ENCODE data around the gene GRWD1. TPM values are rescaled to one million over a fixed set of nuclear protein-coding genes. Genes with fewer than 3 reads are reported as not detected.

The GRWD1 gene
- total RNA-seq, 1 donor from 2014 or later: 10.6 TPM

GRCh38 chr19:48454150-48454730 lies 8.5 kb downstream of the GRWD1 start:
- Histone ChIP-seq H3K27ac (no peak overlapping the region), H2AFZ (replicated peaks) (no peak overlapping the region), H4K20me1 (ENCODE audit: low read depth) (no peaks in the 10 kb centered on the region), H3K79me2 (ENCODE audit: low read depth) (no peaks in the 10 kb centered on the region), H3K9me3 (ENCODE audit: low read depth) (no peaks in the 10 kb centered on the region), H3K4me2 (no peak overlapping the region), H3K36me3 (no peaks in the 10 kb centered on the region), H3K4me3 (no peak overlapping the region), H3K4me1 (no peaks in the 10 kb centered on the region), H3K27me3 (no peaks in the 10 kb centered on the region), H3F3A (ENCODE audit: low read depth) (no peaks in the 10 kb centered on the region), H3K9ac (no peak overlapping the region)
- Mint-ChIP-seq H3K27me3 (ENCODE audit: insufficient read depth, low read depth) (peaks cover 7% of the 10 kb centered on the region), H3K9me3 (no peaks in the 10 kb centered on the region), H3K4me1 (no peaks in the 10 kb centered on the region), H3K4me3 (no peak overlapping the region), H3K27ac (peak overlapping the region; percentile 19), H3K36me3 (peaks cover 14% of the 10 kb centered on the region)
- no peak for DNase-seq (ENCODE audit: low spot score)
- TF ChIP-seq CTCF (IDR thresholded peaks at IDR 0.05): no peak
- no peak for TF ChIP-seq EZH2 (IDR thresholded peaks at IDR 0.05)
- TF ChIP-seq EZH2phosphoT487 (IDR thresholded peaks at IDR 0.05): no peak

GRCh38 chr19:48455171-48455907 lies 9.6 kb downstream of the GRWD1 start, which contains the start of gene KCNJ14:
Gene KCNJ14, plus strand, starts transcription at chr19:48455574. Its CDS starts 6,151 bp downstream, at chr19:48461725.
- H3K27ac Mint-ChIP-seq: peak within 1 kb of the TSS; percentile 19
- H3K27ac ChIP-seq: no peak within 1 kb of the TSS
- no peaks in the 10 kb centered on the region for H3K9me3 Mint-ChIP-seq
- H3K4me1 Mint-ChIP-seq: no peaks in the 10 kb centered on the region
- H3K4me3 Mint-ChIP-seq: no peak within 1 kb of the TSS
- no peak within 1 kb of the TSS for H3K4me3 ChIP-seq
- peaks cover 14% of the 10 kb centered on the region for H3K36me3 Mint-ChIP-seq
- H3K27me3 ChIP-seq: no peaks in the 10 kb centered on the region
- no peaks in the 10 kb centered on the region for H3K9me3 ChIP-seq (ENCODE audit: low read depth)
- no peaks in the 10 kb centered on the region for H3K4me1 ChIP-seq
- H2AFZ ChIP-seq (replicated peaks): no peak within 1 kb of the TSS
- H3K4me2 ChIP-seq: no peak within 1 kb of the TSS
- H4K20me1 ChIP-seq (ENCODE audit: low read depth): no peaks in the 10 kb centered on the region
- H3F3A ChIP-seq (ENCODE audit: low read depth): no peaks in the 10 kb centered on the region
- TF ChIP-seq EZH2phosphoT487 (IDR thresholded peaks at IDR 0.05): no peak
- TF ChIP-seq EZH2 (IDR thresholded peaks at IDR 0.05): no peak
- TF ChIP-seq CTCF (IDR thresholded peaks at IDR 0.05): no peak
- H3K27me3 Mint-ChIP-seq (ENCODE audit: insufficient read depth, low read depth): peaks cover 10% of the 10 kb centered on the region
- H3K36me3 ChIP-seq: no peaks in the 10 kb centered on the region
- H3K79me2 ChIP-seq (ENCODE audit: low read depth): no peaks in the 10 kb centered on the region
- H3K9ac ChIP-seq: no peak within 1 kb of the TSS
- DNase-seq (ENCODE audit: low spot score): no peak

- DNase-seq (ENCODE audit: low spot score): no peak
- Histone ChIP-seq H3K4me1 (no peaks in the 10 kb centered on the region), H3K27me3 (no peaks in the 10 kb centered on the region), H3K9me3 (ENCODE audit: low read depth) (no peaks in the 10 kb centered on the region), H3K27ac (no peak overlapping the region), H3K4me2 (no peak overlapping the region), H2AFZ (replicated peaks) (no peak overlapping the region), H3F3A (ENCODE audit: low read depth) (no peaks in the 10 kb centered on the region), H3K4me3 (no peak overlapping the region), H4K20me1 (ENCODE audit: low read depth) (no peaks in the 10 kb centered on the region), H3K9ac (no peak overlapping the region), H3K36me3 (no peaks in the 10 kb centered on the region), H3K79me2 (ENCODE audit: low read depth) (no peaks in the 10 kb centered on the region)
- TF ChIP-seq EZH2phosphoT487 (IDR thresholded peaks at IDR 0.05): no peak
- no peak overlapping the region for H3K27ac Mint-ChIP-seq
- peaks cover 14% of the 10 kb centered on the region for H3K36me3 Mint-ChIP-seq
- no peak overlapping the region for H3K4me3 Mint-ChIP-seq
- H3K4me1 Mint-ChIP-seq: no peaks in the 10 kb centered on the region
- H3K27me3 Mint-ChIP-seq (ENCODE audit: insufficient read depth, low read depth): peaks cover 10% of the 10 kb centered on the region
- H3K9me3 Mint-ChIP-seq: no peaks in the 10 kb centered on the region
Measured at GRCh38 chr19:48455908-48456562, 10.3 kb downstream of the GRWD1 start.
